Stimulated activated CD8-positive, alpha-beta memory T cell treated with anti-CD3 and anti-CD28 coated beads, Interleukin-7, amount 100 ng/mL, for 48 hours (primary cell): ENCODE data around the gene SPX.

Experiments used
- DNase-seq, 2 donors: peaks; one replicate each; pipeline ENCODE4 v3.0.0-alpha.2; 2020; ENCODE audit warnings: low read depth in 1 of 2; ENCODE audit errors: extremely low read depth in 1 of 2

Gene SPX

DNA sequence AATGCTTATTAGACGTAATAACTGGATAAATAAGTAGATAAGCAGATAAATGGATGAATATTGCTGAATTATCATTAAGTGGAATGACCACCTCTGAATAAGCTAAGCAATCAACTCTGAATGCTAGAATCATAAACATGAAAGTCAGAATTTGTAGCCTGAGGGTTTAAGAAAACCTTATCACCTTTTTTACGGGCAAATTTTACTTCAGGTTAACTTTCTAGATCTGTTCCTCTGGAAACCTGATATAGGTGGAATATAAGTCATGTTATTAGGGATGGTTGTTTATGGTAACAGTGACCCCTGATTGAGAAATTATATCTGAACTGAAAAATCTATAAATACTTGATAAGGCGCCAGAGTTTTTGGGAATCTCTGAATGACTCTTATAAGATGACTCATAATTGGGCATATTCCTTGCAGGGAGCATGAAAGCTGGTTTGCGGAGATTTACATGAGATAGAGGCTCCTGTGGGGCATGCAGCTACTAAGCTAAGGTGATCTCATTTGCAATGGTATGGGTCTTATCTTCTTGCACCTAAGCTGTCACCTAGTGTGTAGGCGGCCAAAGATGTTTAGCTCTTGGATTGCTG, 12.1 kb downstream of the SPX start:
- DNase-seq = no peak

- no peak for DNase-seq
Measured at GRCh38 chr12:21539797-21540196, 13.7 kb downstream of the SPX start.

- no peak for DNase-seq
Measured at GRCh38 chr12:21541773-21542172, 15.7 kb downstream of the SPX start.

DNA sequence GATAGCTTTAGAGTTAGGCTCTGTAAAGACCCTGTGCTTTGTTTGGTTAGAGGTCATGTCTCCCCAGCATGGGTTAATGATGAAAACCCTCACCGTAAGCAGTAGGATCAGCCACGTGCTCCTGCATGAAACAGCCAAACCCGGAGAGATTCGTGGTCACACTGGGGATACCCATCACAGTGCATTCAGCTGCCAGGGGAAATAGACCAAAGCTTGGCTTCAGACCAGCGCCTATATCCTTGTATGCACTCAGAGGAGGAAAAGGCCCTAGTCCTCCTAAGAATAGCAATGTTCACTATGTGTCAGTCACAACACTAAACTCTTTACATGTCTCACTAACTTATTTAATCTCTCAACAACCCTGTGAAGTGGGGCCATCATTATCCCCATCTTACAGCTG, 16.3 kb downstream of the SPX start:
- DNase-seq = no peak

DNA sequence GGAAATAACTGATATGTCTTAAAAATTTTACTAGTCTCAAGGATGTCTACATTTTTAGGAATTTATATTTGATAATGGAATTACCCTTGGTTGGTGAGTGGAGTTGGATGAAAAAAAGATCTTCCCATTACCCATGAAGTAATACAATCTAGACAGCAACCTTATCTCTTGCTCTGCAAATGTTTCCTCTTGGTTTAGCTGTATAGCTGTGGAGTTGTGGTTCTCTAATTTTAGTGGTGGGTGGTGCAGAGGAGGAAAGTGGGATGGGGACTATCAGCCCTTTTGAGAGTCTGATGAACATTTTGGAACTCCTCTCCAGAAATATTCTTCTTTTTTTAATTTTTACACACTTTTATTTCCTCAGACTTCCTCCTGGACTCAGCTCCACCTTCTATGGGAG, 17.1 kb downstream of the SPX start:
- DNase-seq = no peak

DNA sequence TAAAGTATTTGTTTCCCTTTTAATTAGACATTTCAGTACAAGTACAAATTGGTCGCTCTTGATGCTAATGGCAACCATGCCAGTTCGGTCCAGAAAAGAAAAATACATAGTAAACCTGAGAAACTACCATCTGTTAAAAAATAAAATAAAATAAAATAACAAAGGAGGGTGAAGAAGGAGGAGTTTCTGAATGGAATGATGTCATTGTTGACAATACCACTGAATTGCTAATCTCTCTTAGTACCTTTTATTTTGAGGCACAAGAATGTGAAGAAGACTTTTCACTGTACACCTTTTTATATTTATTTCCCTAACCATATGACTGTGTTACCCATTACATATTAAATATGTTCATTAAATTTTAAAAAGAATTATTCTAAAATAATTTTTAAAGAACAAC, 19.5 kb downstream of the SPX start:
- DNase-seq = no peak

GRCh38 chr12:21546716-21547115, 20.6 kb downstream of the SPX start:
- DNase-seq = no peak

GRCh38 chr12:21547437-21547836, 21.3 kb downstream of the SPX start:
- no peak for DNase-seq

GRCh38 chr12:21551841-21552465, 25.9 kb downstream of the SPX start:
- no peak for DNase-seq

DNA sequence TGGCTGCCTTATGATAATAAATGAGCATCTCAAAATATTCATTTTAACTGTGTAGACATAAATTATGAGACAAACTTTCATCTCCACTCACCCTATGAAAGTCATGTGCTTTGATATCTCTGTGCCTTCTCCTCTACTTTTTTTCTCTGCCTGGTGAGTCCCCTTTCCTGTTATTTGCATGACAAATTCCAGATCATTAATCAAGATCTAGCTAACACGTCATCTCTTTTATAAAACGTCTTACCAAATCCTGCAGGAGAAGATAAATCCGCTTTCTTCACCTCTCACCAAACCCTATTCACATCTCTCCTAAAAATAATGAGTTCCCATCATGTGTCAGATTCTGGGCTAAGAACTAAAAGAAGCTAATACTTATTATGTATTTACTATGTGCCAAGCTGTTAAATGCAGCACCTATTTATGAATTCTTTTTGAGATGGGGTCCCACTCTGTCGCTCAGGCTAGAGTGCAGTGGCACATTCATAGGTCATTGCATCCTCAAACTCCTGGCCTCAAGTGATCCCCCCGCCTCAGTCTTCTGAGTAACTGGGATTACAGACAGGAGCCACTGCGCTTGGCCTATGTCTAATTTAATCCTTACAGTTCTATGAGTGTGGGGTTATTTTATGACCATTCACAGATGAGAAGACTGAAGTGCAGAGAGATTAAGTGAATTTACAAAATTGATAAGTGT, 26.7 kb downstream of the SPX start:
- no peak for DNase-seq

DNA sequence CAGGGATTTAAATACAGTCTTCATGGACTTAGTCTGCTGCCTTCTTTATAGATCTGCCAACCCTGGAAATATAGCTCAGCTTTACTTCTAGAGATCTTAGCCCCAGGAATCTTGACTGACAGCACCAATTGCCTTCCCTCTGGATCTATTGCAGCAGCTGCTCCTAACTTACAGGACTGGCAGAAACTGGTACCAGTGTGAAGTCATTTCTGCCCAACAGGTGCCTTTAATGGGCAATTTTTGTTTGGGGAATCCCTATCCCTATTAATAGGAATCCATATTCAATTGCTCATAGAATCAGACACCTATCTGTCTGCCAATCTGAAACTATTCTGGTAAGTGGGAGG, 27.2 kb downstream of the SPX start:
- DNase-seq = no peak

DNA sequence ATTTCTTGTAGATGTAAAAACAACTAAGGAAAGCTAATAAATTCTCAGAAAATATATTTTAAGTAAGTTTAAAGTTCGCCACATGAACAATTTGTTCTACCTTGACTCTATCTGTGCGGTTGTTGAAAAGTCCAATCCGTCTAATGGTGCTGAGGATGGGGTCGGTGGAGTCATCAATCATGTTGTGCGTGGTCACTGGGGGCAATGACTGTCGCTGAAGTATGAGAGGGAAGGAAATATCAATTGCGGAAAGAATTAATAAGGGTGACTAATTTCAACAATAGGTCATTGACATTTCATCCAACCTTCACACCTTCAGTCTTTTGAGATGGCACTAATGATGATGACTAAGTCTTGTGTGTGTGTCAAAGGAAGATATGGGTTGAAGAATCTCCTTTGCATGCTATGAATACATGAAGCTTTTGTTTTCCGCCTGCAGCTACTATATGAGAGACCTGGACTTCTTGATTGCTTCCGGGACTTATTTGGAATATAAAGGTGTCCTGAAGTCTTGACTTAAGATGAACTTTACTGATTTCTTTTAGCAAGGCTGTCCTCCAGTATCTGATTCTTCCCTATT, 32.1 kb downstream of the SPX start:
- no peak for DNase-seq

GRCh38 chr12:21559855-21560569, 33.9 kb downstream of the SPX start:
- no peak for DNase-seq

- DNase-seq = no peak
Measured at GRCh38 chr12:21561158-21561557, 35.1 kb downstream of the SPX start.

DNA sequence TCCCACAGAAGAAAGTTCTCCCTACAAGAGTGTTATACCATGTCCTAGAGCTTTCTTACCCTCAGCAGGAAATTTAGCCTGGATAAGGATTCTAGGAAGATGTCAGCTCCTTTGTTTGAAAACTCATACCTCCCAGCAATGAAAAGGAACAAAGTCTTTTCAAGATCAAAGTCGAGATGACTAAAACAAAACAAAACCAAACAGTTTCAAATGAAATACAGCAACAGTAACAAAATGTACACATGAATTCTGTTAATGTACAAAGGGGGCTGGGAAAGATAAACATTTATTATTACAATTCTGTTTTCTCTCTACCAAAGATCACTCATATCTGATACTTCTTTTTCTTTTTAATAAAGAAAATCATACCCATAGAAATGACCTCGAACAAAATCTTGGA, 36.8 kb downstream of the SPX start:
- no peak for DNase-seq

- DNase-seq = no peak
Measured at GRCh38 chr12:21566223-21566906, 40.3 kb downstream of the SPX start.

GRCh38 chr12:21566907-21567394, 40.9 kb downstream of the SPX start:
- DNase-seq = no peak

DNA sequence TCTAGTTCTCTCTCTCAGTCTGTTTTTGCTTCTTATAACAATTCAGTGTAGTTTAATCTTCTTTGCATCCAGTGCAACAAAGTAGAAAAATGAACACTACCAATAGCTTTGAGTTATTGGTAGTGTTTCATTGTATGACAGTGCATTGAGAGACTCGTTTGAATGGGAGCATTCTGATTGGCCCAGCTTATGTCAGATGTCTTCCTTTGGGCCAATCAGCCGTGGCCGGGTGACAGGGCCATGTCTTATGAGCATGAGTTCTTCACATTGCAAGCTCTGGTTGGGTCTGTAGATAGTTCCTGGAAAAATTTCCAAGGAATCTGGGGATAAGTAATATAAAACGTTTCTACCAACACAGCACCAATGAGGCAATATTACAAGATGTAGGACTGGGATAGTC, 42.0 kb downstream of the SPX start:
- no peak for DNase-seq

- no peak for DNase-seq
Measured at GRCh38 chr12:21571046-21571445, 45.0 kb downstream of the SPX start.

DNA sequence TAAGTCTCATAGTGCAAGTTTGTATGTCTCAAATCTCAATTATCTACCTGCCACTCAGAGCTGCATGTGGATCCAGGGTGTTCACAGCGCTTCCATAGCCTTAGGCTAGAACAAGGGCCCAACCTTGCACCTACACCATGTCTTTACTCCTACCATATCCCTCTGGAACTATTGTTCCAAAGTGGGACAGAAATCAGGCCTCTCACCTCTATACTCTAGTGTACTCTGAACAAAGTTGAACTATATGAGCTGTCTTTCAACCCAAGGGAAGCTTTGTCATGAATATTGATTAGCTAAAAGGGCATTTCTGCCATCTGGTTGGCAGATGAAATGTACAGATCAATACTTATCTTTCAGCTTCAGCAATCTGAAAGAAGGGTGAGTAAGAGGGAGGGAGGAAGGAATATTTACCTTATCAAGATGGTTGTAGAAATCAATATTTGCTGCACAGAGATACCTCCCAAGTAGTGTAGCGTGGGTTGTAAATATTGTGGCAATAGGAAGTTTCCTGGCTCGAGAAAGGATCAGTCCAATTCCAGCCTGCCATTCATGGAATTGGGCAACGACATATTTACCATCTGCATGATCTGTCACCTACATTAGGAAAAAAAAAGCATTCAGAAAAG, 47.8 kb downstream of the SPX start:
- DNase-seq = no peak
